ENCODE data around the gene TSPAN18. TPM values are rescaled to one million over a fixed set of nuclear protein-coding genes. Genes with fewer than 3 reads are reported as not detected.

TSPAN18 gene
- total and polyA plus RNA-seq, 2 of the 8 experiments (the other 6 are each of a cell fraction or from before 2014, with no cell fraction given), result 5.2 to 10.2 TPM

GRCh38 chr11:44885065-44885810 lies 158.5 kb downstream of the TSPAN18 start:
- peaks cover 14 to 25% (median 20%) of the 10 kb centered on the region in 4 experiments for H3K4me1 ChIP-seq (replicated peaks in 1 of 4; ENCODE audit: control insufficient read depth in 3 of 4, insufficient read depth in 4 of 4, low read length in 3 of 4)
- no peak overlapping the region for H4K8ac ChIP-seq (ENCODE audit: extremely low read depth, insufficient read depth, low read length)
- peaks cover 0 to 5% (median 1%) of the 10 kb centered on the region in 4 experiments; a peak in 5 of 7 replicates for H3K27me3 ChIP-seq (replicated peaks in 1 of 4; ENCODE audit: control insufficient read depth in 3 of 4, extremely low read depth in 1 of 4, insufficient read depth in 3 of 4, low read length in 3 of 4)
- H4K5ac ChIP-seq (ENCODE audit: insufficient read length, low read depth, low read length), result no peak overlapping the region
- H3K79me1 ChIP-seq (ENCODE audit: low read depth, low read length), result no peaks in the 10 kb centered on the region
- H3K9me3 ChIP-seq (ENCODE audit: insufficient read depth in 2 of 2, low read depth in 1 of 2, low read length in 1 of 2), result no peaks in the 10 kb centered on the region
- H2AFZ ChIP-seq (ENCODE audit: low read length), result no peak overlapping the region
- no peak overlapping the region; the same call in 1 of the 2 replicates for H3K18ac ChIP-seq (ENCODE audit: extremely low read depth, low read length)
- H3K9ac ChIP-seq (replicated peaks in 1 of 4; ENCODE audit: extremely low read depth in 1 of 4, low read depth in 3 of 4, low read length in 3 of 4), result no peak overlapping the region
- H2BK15ac ChIP-seq (ENCODE audit: low read length), result 0 out of 2 replicates have a peak overlapping the region, but pooled peaks have one; percentile 5
- H3K23me2 ChIP-seq (ENCODE audit: low read depth, low read length), result no peaks in the 10 kb centered on the region; the same call in 1 of the 2 replicates
- H3K79me2 ChIP-seq (ENCODE audit: control insufficient read depth in 1 of 2, insufficient read depth in 2 of 2, low read length in 2 of 2), result no peaks in the 10 kb centered on the region
- no peak overlapping the region for H3K27ac ChIP-seq (ENCODE audit: low read depth, low read length)
- 83% methylated on average over 12 of the region's 12 CpGs; no CpG with 5 or more reads in 1 of the 2 experiments for WGBS, 2 experiments (ENCODE audit: extremely low coverage in 1 of 2, insufficient coverage in 1 of 2, insufficient read length in 1 of 2, insufficient replicate concordance in 2 of 2, low coverage in 1 of 2, low lambda C conversion rate in 2 of 2, missing lambda C conversion rate in 1 of 2)
- no peak overlapping the region; the same call in 1 of the 2 replicates for H2BK12ac ChIP-seq (ENCODE audit: low read depth, low read length)
- H4K91ac ChIP-seq (replicated peaks; ENCODE audit: insufficient read length, low read length), result no peak overlapping the region
- no peaks in the 10 kb centered on the region for H4K20me1 ChIP-seq (replicated peaks in 1 of 2; ENCODE audit: control insufficient read depth in 1 of 2, insufficient read depth in 2 of 2, low read length in 2 of 2)
- no peak overlapping the region for H2AK5ac ChIP-seq (ENCODE audit: low read depth, low read length)
- TF ChIP-seq CTCF (IDR thresholded peaks at IDR 0.05; ENCODE audit: control extremely low read depth in 1 of 3, insufficient read depth in 1 of 3, low read depth in 1 of 3, low read length in 3 of 3) (no peak), SIX5 (IDR thresholded peaks at IDR 0.05; ENCODE audit: low read depth, low read length) (no peak), CREB1 (IDR thresholded peaks at IDR 0.05) (no peak), ATF3 (IDR thresholded peaks at IDR 0.05; ENCODE audit: insufficient read depth, low read depth, low read length) (no peak), BACH1 (IDR thresholded peaks at IDR 0.05; ENCODE audit: low read length) (no peak), RAD21 (IDR thresholded peaks at IDR 0.05 in 1 of 2, conservative IDR thresholded peaks at IDR 0.05 in 1 of 2; ENCODE audit: low read depth in 2 of 2, low read length in 2 of 2) (no peak), SUZ12 (IDR thresholded peaks at IDR 0.05; ENCODE audit: low read length) (no peak)
- DNase-seq (ENCODE audit: low read depth in 1 of 2, low spot score in 2 of 2) (no peak), FAIRE-seq (no peak)
- H3K36me3 ChIP-seq (ENCODE audit: control insufficient read depth in 2 of 4, insufficient read depth in 4 of 4, low read length in 3 of 4), result no peaks in the 10 kb centered on the region; a peak in 1 of 8 replicates
- no peak overlapping the region for H3K4ac ChIP-seq (replicated peaks; ENCODE audit: insufficient read length, low read depth, low read length)
- H3K14ac ChIP-seq (ENCODE audit: insufficient read length), result no peak overlapping the region
- H3K4me2 ChIP-seq (ENCODE audit: insufficient read depth in 1 of 2, low read depth in 2 of 2, low read length in 2 of 2), result no peak overlapping the region
- no peak overlapping the region for H2BK120ac ChIP-seq (replicated peaks; ENCODE audit: low read depth, low read length)
- H2BK20ac ChIP-seq (ENCODE audit: low read length), result no peak overlapping the region
- H3K23ac ChIP-seq (ENCODE audit: insufficient read length), result no peak overlapping the region
- CTCF ChIA-PET (ENCODE audit: partially characterized antibody), result interaction anchor here (0.8 to 4.1 kb wide), 13 partner anchors 10 to 329 kb away, joined by 3 to 26 read pairs (median 3); no protein-coding TSS in a partner anchor
- POLR2A ChIA-PET (ENCODE audit: partially characterized antibody), result interaction anchor here (1.1 to 1.5 kb wide), 3 partner anchors 32 to 68 kb away, joined by 3 to 4 read pairs (median 3); no protein-coding TSS in a partner anchor
- no peak overlapping the region for H3K56ac ChIP-seq (replicated peaks; ENCODE audit: insufficient read length, low read depth, low read length)
- no peak overlapping the region for H2BK5ac ChIP-seq (ENCODE audit: low read depth, low read length)
- no peak overlapping the region for H3K4me3 ChIP-seq (ENCODE audit: extremely low read depth in 1 of 4, insufficient read depth in 2 of 4, low read depth in 3 of 4, low read length in 4 of 4)
